Mesendoderm (in vitro differentiated cells): Measurements from ENCODE around the gene AP1S3.

Source experiments
- DNase-seq: peaks from one replicate; pipeline ENCODE4 v3.0.0; 2013
- H2AK5ac ChIP-seq: 2 replicates; pipeline ENCODE4 v1.6.1; 2013; ENCODE audit warnings: low read length, inconsistent platforms
- H2BK120ac ChIP-seq: 2 replicates; pipeline ENCODE4 v1.6.1; 2013; ENCODE audit warnings: low read depth, mild to moderate bottlenecking, low read length, moderate library complexity, mixed read lengths
- H2BK15ac ChIP-seq: replicated peaks from 2 replicates; pipeline ENCODE4 v1.6.1; 2013; ENCODE audit warnings: low read depth, mild to moderate bottlenecking, moderate library complexity
- H2BK5ac ChIP-seq: 2 replicates; pipeline ENCODE4 v1.6.1; 2013; ENCODE audit warnings: low read length, inconsistent platforms
- H3K18ac ChIP-seq: 2 replicates; pipeline ENCODE4 v1.6.1; 2013; ENCODE audit warnings: mild to moderate bottlenecking, low read length, mixed read lengths
- H3K23ac ChIP-seq: one replicate; pipeline ENCODE4 v1.6.1; 2013; ENCODE audit warnings: low read length
- H3K27ac ChIP-seq: 2 replicates; pipeline ENCODE4 v1.5.1; 2013; ENCODE audit warnings: low read depth, mild to moderate bottlenecking, inconsistent platforms, low read length, moderate library complexity
- H3K27me3 ChIP-seq: 2 replicates; pipeline ENCODE4 v1.6.1; 2013; ENCODE audit warnings: low read length, control low read depth, mild to moderate bottlenecking, inconsistent platforms; ENCODE audit not compliant: insufficient read depth, poor library complexity
- H3K36me3 ChIP-seq: 2 replicates; pipeline ENCODE4 v1.6.1; 2013; ENCODE audit warnings: low read length, inconsistent platforms; ENCODE audit not compliant: control insufficient read depth, insufficient read depth
- H3K4ac ChIP-seq: one replicate; pipeline ENCODE4 v1.6.1; 2013; ENCODE audit warnings: low read depth, mild to moderate bottlenecking, low read length, moderate library complexity
- H3K4me1 ChIP-seq: 2 replicates; pipeline ENCODE4 v1.6.1; 2013; ENCODE audit warnings: low read depth, low read length, inconsistent platforms; ENCODE audit not compliant: control insufficient read depth
- H3K4me2 ChIP-seq: 2 replicates; pipeline ENCODE4 v1.6.1; 2013; ENCODE audit warnings: low read length
- H3K4me3 ChIP-seq: 2 replicates; pipeline ENCODE4 v1.5.1; 2013; ENCODE audit warnings: mild to moderate bottlenecking, low read length
- H3K56ac ChIP-seq: one replicate; pipeline ENCODE4 v1.6.1; 2013; ENCODE audit warnings: low read length
- H3K79me1 ChIP-seq: 2 replicates; pipeline ENCODE4 v1.6.1; 2013; ENCODE audit warnings: low read length, inconsistent platforms
- H3K79me2 ChIP-seq: 2 replicates; pipeline ENCODE4 v1.6.1; 2013; ENCODE audit warnings: mild to moderate bottlenecking, low read length; ENCODE audit not compliant: control insufficient read depth, insufficient read depth
- H3K9ac ChIP-seq: 2 replicates; pipeline ENCODE4 v1.6.1; 2013; ENCODE audit warnings: low read length, inconsistent platforms
- H4K5ac ChIP-seq: one replicate; pipeline ENCODE4 v1.6.1; 2013; ENCODE audit warnings: low read length
- H4K8ac ChIP-seq: one replicate; pipeline ENCODE4 v1.6.1; 2013; ENCODE audit warnings: low read depth, mild to moderate bottlenecking, control low read depth, low read length, moderate library complexity
- WGBS: extraction: QIAGEN DNeasy Blood & Tissue Kit; methylation state at CpG from one replicate; pipeline ENCODE4 v1.1.7; 2013; ENCODE audit warnings: low lambda C conversion rate, missing lambda C conversion rate; ENCODE audit not compliant: insufficient coverage; ENCODE audit errors: extremely low coverage; 5-methylcytosine and 5-hydroxymethylcytosine counted together

Gene AP1S3

GRCh38 chr2:223786236-223786635 is 51.1 kb downstream of the AP1S3 start:
- Histone ChIP-seq H3K4me1 (peaks cover 5% of the 10 kb centered on the region), H3K56ac (no peak overlapping the region), H3K27me3 (no peaks in the 10 kb centered on the region), H2AK5ac (no peak overlapping the region), H4K8ac (no peak overlapping the region), H3K27ac (no peak overlapping the region), H2BK15ac (no peak overlapping the region), H3K36me3 (no peaks in the 10 kb centered on the region), H2BK5ac (no peak overlapping the region), H2BK120ac (no peak overlapping the region), H4K5ac (no peak overlapping the region), H3K23ac (no peak overlapping the region), H3K9ac (no peak overlapping the region), H3K79me2 (no peaks in the 10 kb centered on the region), H3K18ac (no peak overlapping the region), H3K4me3 (no peak overlapping the region), H3K4me2 (no peak overlapping the region), H3K79me1 (no peaks in the 10 kb centered on the region), H3K4ac (no peak overlapping the region)
- no CpG with 5 or more reads among the region's 5 CpGs for WGBS
- no peak for DNase-seq

GRCh38 chr2:223784221-223784772 is 53.1 kb downstream of the AP1S3 start:
- Histone ChIP-seq H3K4me3 (no peak overlapping the region), H3K18ac (no peak overlapping the region), H2BK15ac (no peak overlapping the region), H4K8ac (no peak overlapping the region), H3K4ac (no peak overlapping the region), H3K79me2 (no peaks in the 10 kb centered on the region), H3K23ac (no peak overlapping the region), H3K56ac (no peak overlapping the region), H2BK5ac (no peak overlapping the region), H3K9ac (no peak overlapping the region), H2BK120ac (no peak overlapping the region), H3K79me1 (no peaks in the 10 kb centered on the region), H4K5ac (no peak overlapping the region), H3K27ac (no peak overlapping the region), H3K27me3 (no peaks in the 10 kb centered on the region), H2AK5ac (no peak overlapping the region), H3K4me2 (no peak overlapping the region), H3K4me1 (peaks cover 5% of the 10 kb centered on the region), H3K36me3 (no peaks in the 10 kb centered on the region)
- no CpG with 5 or more reads among the region's 5 CpGs for WGBS
- DNase-seq, result peak; percentile 38

GRCh38 chr2:223782629-223783028 is 54.8 kb downstream of the AP1S3 start:
- no peak overlapping the region for H3K27ac ChIP-seq
- H2BK5ac ChIP-seq, result no peak overlapping the region
- H3K79me2 ChIP-seq, result no peaks in the 10 kb centered on the region
- peaks cover 5% of the 10 kb centered on the region for H3K4me1 ChIP-seq
- no peaks in the 10 kb centered on the region for H3K79me1 ChIP-seq
- H3K4me3 ChIP-seq, result no peak overlapping the region
- H4K5ac ChIP-seq, result no peak overlapping the region
- no peaks in the 10 kb centered on the region for H3K27me3 ChIP-seq
- H3K56ac ChIP-seq, result no peak overlapping the region
- H3K4ac ChIP-seq, result no peak overlapping the region
- no peak overlapping the region for H3K18ac ChIP-seq
- WGBS, result no CpG with 5 or more reads among the region's 3 CpGs
- no peaks in the 10 kb centered on the region for H3K36me3 ChIP-seq
- H3K4me2 ChIP-seq, result no peak overlapping the region
- no peak overlapping the region for H2AK5ac ChIP-seq
- no peak overlapping the region for H3K9ac ChIP-seq
- DNase-seq, result peak; percentile 40
- H2BK15ac ChIP-seq, result no peak overlapping the region
- no peak overlapping the region for H2BK120ac ChIP-seq
- no peak overlapping the region for H4K8ac ChIP-seq
- no peak overlapping the region for H3K23ac ChIP-seq

GRCh38 chr2:223781560-223781959 is 55.8 kb downstream of the AP1S3 start:
- Histone ChIP-seq H3K4me1 (peaks cover 5% of the 10 kb centered on the region), H3K4me2 (no peak overlapping the region), H4K8ac (no peak overlapping the region), H2BK5ac (no peak overlapping the region), H2AK5ac (no peak overlapping the region), H3K27ac (no peak overlapping the region), H3K18ac (no peak overlapping the region), H4K5ac (no peak overlapping the region), H3K4ac (no peak overlapping the region), H3K4me3 (no peak overlapping the region), H2BK120ac (no peak overlapping the region), H2BK15ac (no peak overlapping the region), H3K36me3 (no peaks in the 10 kb centered on the region), H3K56ac (no peak overlapping the region), H3K23ac (no peak overlapping the region), H3K79me2 (no peaks in the 10 kb centered on the region), H3K27me3 (no peaks in the 10 kb centered on the region), H3K79me1 (no peaks in the 10 kb centered on the region), H3K9ac (no peak overlapping the region)
- no peak for DNase-seq
- no CpG with 5 or more reads among the region's 3 CpGs for WGBS

GRCh38 chr2:223779877-223780276 is 57.5 kb downstream of the AP1S3 start:
- peak; percentile 90 for DNase-seq
- Histone ChIP-seq H3K4me1 (peaks cover 5% of the 10 kb centered on the region), H3K27me3 (no peaks in the 10 kb centered on the region), H3K56ac (no peak overlapping the region), H2BK15ac (no peak overlapping the region), H2AK5ac (no peak overlapping the region), H3K27ac (no peak overlapping the region), H3K23ac (no peak overlapping the region), H2BK5ac (no peak overlapping the region), H3K4me3 (no peak overlapping the region), H4K8ac (no peak overlapping the region), H3K9ac (no peak overlapping the region), H3K36me3 (no peaks in the 10 kb centered on the region), H3K4ac (no peak overlapping the region), H3K79me1 (no peaks in the 10 kb centered on the region), H3K18ac (no peak overlapping the region), H3K79me2 (no peaks in the 10 kb centered on the region), H4K5ac (no peak overlapping the region), H2BK120ac (no peak overlapping the region), H3K4me2 (no peak overlapping the region)
- WGBS, result no CpG with 5 or more reads among the region's 7 CpGs

GRCh38 chr2:223774193-223774592 is 63.2 kb downstream of the AP1S3 start:
- no peak overlapping the region for H2BK15ac ChIP-seq
- H3K79me2 ChIP-seq, result no peaks in the 10 kb centered on the region
- H3K27me3 ChIP-seq, result no peaks in the 10 kb centered on the region
- H3K79me1 ChIP-seq, result no peaks in the 10 kb centered on the region
- no peak overlapping the region for H3K9ac ChIP-seq
- DNase-seq, result no peak
- no peaks in the 10 kb centered on the region for H3K4me1 ChIP-seq
- no peak overlapping the region for H3K18ac ChIP-seq
- H3K4me2 ChIP-seq, result no peak overlapping the region
- no peak overlapping the region for H3K23ac ChIP-seq
- no peak overlapping the region for H3K27ac ChIP-seq
- H2BK5ac ChIP-seq, result no peak overlapping the region
- H2BK120ac ChIP-seq, result no peak overlapping the region
- no peak overlapping the region for H3K4ac ChIP-seq
- WGBS, result no CpG with 5 or more reads among the region's 8 CpGs
- no peaks in the 10 kb centered on the region for H3K36me3 ChIP-seq
- H2AK5ac ChIP-seq, result no peak overlapping the region
- no peak overlapping the region for H3K56ac ChIP-seq
- H4K8ac ChIP-seq, result no peak overlapping the region
- no peak overlapping the region for H3K4me3 ChIP-seq
- H4K5ac ChIP-seq, result no peak overlapping the region
